GM13976 (cell line): ENCODE results near the gene MAPK12.

ENCODE experiments used
- DNase-seq: peaks from one replicate; pipeline ENCODE4 v3.0.0; 2012; ENCODE audit warnings: low spot score
- CTCF ChIP-seq: IDR thresholded peaks from 2 replicates; pipeline ENCODE4 v1.5.1; 2012; ENCODE audit warnings: borderline replicate concordance, mild to moderate bottlenecking; ENCODE audit not compliant: insufficient read depth; ENCODE audit errors: extremely low read depth, missing control alignments, control extremely low read depth
- in situ Hi-C: fragments of 300-500 bp; cut with MboI; formaldehyde crosslinking; loops from one replicate; pipeline ENCODE4 v1.12.0; 2022; ENCODE audit warnings: low sequenced_read_pairs, mixed read lengths, inconsistent platforms; ENCODE audit not compliant: unreplicated experiment

MAPK12 gene

DNA sequence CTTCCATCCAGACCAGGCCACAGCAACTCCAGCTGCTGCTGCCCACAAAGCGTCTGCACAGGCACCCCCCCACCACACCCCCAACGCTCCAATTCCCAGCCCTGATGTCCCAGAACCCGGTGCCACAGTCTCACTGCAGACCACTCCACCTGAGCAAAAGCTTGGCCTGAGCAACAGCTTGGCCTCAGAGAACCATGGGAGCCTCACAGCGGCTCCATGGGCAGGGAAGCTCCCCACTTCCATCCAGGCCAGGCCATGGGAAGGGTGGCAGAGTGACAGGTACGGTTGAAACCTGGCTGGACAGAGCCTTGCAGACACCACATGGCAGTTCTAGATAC lies 32.8 kb upstream of the MAPK12 start:
- in situ Hi-C loops: no loop called here

DNA sequence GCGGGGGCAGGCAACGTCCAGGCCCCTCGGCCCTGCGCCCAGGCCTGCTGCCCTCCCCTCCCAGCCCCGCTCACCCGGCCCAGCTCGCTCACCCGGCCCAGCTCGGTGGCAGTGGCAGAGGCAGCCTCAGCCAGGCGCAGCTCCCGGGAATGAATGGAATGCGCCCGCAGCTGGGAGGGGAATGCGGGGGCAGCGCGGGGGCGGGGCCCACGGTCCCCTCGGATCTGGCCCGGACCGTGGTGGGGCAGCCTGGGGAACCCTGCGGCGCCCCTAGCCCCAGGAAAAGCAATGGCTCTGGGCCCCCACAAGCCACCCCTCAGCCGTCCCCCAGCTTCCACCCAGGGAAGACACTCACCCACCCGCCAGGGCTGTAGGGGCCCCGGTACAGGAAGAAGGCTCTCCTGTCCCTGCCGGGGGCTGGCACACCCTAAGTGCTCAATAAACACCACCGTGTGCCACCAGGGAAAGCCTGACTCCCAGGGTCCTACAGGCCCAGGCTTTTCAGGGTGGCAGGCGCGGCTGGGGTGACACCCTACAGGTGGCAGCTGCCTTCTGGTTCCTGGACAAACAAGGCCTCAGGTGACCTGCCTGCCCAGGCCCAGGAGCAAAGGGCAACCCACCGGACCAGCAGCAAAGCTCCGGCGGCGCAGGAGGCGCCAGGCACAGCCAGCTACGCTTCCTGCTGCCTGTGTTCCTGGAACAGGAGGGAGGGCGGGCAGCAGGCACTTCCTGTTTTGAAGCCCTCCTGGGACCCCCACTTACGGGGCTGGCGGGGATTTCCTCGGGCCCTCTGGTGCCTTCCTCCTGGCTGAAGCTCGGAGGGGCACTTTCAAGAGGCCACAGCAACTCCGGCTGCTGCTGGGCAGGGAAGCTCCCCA lies 32.2 kb upstream of the MAPK12 start:
- TF ChIP-seq CTCF: no peak
- in situ Hi-C loops: no loop called here
- DNase-seq: no peak

More for the DNA sequence above, 32.8 kb upstream of the MAPK12 start:
- DNase-seq: no peak
- TF ChIP-seq CTCF: no peak

DNA sequence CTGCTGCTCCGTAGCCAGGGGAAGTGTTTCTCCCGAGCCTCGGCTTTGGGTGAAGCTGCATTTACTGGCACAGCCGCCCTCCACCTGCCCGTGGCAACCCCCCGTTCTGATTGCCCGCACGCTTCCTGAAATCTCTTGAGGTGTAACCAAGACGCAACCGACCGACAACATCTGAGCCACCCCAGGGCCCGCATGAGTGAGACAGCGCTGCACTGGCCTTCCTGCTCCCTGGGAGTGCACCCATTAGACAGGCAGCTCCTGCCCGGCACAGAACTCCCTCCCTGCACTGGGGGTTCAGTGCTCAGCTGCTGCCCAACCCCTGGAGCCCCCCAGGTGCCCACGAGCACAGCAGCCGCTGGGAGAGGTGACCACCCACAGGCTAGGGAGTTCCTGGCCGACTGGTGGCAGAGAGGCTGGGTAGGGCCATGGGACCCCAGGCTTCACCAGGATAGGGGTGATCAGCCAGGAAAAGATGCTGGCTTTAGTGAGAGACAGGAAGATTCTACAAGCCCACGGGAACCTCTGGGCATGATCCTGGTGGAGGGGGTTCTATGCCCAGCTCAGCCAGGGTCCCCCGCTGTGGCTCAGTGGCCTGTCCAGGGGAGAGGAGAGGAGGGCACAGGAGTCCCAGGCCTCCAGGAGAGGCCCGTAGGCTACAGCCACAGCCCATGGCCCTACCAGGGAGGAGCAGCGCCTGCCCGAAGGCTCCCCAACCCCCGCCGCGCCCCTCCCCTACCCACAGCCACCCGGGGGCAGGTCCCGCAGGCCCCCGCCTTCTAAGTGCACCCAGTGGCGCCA lies 31.4 kb upstream of the MAPK12 start:
- in situ Hi-C loops: no loop called here
- DNase-seq: no peak
- no peak for TF ChIP-seq CTCF

DNA sequence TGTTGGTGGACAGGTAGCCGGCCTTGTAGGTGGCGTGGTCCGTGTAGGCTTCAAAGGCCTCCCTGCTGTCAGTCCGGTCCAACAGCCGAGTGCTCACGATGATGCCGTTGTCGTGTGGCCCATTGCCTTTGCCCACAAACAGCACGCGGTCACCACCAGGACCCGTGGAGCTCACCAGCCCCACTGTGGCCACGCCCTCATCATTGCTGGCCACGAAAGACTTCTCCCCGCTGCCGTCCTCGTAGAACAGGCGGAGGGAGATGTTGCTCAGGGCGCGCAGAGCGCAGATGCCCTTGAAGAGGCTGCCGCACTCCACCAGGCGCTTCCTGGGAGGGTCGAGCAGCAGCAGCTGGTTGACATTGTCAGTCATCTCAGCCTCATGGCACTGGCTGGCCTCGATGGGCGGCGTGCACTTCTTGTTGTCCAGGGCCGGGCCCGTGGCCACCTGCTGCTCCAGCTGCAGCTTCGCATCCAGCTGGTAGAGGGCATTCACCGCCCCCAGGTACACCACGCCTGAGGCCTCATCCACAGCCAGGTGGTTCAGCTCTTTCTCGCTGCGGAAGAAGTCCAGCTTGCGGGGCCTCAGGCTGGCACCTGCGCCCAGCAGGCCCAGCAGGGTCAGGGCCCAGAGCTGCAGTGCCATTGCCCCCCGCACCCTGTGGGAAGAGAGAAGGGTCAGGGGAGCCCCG lies 28.6 kb upstream of the MAPK12 start:
- no peak for TF ChIP-seq CTCF
- DNase-seq: no peak
- in situ Hi-C loops: no loop called here

DNA sequence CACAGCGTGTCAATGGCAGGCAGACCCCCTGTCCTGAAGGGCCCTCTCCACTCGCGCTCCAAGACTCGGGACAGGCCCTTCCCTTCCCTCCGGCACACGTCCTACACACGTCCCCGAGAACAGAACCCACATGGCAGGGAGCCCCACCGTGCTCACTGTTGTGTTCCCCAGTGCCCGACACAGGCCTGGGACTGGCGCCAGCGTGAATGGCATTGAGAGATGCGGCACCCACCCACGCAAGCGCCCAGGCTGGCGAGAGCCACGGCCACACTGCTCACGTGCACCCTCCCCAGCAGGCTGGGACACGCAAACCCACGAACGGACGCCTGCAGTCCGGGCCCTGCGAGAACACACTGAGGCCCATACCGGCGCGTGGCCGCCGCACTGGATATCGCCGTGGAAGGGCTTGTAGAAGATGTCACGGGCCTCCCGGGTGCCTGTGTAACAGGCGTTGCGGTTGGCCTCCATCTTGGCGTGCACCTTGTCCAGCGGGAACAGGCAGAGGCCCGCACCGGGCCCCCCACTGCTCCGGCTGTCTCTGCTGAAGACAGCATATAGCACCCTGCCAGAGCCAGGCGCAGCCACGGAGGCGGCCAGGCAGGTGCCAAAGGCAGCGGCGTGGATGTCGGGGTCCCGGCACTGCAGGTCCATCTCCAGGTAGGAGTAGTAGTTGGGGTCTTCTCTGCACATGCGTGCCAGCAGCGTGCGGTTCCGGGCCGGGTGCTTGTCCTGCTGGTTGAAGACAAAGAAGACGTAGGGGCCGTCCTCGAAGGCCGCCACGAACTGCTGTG lies 27.9 kb upstream of the MAPK12 start:
- in situ Hi-C loops: no loop called here
- DNase-seq: no peak
- no peak for TF ChIP-seq CTCF

- DNase-seq: no peak
- TF ChIP-seq CTCF: no peak
- in situ Hi-C loops: no loop called here
Measured at GRCh38 chr22:50287731-50288130, 26.2 kb upstream of the MAPK12 start.
